HG03064 (cell line): ENCODE measurements around the gene PPP1R3G.

Experiments
- ATAC-seq: cut with Tn5 transposase; IDR thresholded peaks from one replicate; pipeline ENCODE4 v1.9.1; 2021; ENCODE audit warnings: low read depth; ENCODE audit not compliant: unreplicated experiment

The PPP1R3G gene

DNA sequence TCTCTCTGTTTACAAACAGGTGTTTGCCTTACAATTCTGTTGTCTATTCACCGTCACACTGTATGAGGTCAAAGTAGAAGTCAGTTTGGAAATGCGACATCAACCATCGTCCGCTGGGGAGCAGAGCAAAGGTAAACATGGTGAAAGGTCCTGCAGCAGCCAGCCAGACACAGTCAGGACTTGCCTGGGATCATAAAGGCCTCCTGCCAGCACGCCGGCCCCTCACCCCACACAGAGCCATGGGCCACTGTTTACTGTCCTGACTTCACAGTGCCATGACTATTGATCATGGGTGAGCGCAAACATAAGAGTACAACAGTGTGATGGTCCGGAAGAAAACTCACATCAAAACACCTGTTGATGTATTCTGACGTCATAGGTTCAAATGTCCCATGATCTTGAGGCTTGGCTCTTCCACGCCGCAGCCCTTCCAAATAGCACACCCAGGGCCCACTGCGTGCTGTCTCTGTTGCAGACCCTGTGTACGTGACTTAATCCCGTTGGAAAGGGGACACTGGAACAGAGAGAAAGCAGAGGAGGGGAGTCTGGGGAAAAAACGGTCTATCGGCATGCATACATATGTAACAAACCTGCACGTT lies 16.9 kb upstream of the PPP1R3G start:
- ATAC-seq = no peak

DNA sequence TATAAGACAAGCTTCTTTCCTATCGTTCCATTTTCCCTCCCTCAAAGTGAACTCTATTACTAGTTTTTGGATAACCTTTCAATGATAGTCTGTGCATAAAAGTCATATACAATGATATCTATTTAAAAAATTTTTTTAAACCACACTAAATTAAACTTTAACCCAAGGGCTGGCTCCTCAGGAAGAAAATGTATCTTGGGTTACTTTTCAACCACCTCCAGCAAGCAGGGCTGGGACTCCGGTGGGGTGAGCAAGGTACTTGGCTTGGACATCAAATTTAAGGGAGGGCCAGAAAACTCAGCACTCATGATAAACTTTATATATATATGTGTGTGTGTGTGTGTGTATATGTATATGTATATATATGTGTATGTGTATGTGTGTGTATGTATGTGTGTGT lies 13.9 kb upstream of the PPP1R3G start:
- ATAC-seq = no peak

DNA sequence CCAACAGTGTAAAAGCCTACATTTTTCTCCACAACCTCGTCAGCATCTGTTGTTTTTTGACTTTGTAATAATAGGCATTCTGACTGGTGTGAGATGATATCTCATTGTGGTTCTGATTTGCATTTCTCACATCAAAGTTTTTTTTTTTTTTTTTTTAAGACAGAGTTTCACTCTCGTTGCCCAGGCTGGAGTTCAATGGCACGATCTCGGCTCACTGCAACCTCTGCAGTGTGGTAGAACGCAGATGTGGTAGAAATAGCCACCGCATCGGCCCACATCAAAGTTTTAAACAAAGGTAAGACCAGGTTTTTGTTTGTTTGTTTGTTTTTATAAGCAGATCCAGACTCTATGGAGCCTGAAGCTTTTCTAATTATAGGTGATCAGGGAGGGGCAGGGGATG lies 12.7 kb upstream of the PPP1R3G start:
- ATAC-seq = no peak

DNA sequence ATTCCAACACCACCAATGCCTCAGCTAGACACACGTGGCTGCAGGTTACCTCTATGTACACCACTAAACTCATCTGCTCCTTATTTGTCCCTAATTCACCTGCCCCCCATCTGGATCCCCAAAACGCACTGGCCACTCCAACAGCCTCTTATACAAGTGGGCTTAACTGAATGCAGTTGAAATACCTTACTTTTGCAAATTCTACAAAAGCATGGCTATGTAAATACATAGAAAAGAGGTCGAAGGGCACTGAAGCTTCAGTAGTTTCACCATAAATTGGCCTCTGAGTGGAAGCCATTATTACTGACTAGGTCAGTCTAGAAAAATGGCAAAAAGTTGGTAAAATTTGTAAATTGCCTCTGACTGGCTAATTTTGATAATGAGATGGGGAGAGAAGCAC lies 11.1 kb upstream of the PPP1R3G start:
- no peak for ATAC-seq

DNA sequence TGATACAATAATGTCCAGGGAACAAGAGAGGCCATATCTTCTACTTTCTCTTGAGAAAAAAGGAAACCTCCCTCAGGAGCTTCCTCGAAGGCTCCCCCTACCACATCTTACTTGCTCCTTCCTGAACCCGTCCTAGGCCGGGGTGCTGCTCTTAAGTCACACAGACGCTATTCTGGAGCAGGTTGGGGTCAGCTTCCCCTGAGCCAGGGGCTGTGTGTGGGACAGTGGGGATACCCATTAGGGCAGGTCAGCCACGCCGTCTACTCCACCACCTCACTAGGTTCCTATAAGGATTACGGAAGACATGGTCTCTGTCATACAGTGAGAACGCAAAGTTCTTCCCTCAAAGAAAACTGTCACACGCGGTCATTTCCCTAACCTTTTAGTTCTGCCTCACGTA lies 8.2 kb upstream of the PPP1R3G start:
- no peak for ATAC-seq

DNA sequence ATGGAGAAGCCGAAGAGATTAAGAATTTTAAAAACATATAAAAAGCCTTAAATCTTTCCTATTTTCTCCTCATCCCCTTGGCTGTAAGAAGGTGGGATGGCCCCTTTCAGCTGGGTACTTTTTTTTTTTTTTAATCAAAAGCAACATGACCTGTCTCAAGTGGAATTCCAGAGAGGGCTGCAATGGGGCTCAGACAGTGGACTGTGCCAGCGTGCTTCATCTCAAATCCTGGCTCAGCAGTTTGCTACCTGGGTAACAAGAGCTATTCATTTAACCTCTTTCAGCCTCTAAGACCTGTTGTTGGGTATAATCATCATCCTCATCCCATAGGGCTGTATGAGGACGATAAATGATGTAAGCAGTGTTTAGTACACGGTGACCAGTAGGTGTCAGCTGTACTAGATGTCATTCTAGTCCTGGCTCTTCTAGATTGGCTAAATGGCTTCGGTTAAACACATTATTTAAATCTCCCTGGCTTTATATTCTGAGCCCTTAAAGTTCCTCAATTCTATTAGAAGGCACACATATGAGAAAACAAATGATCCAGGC lies 6.9 kb upstream of the PPP1R3G start:
- no peak for ATAC-seq

DNA sequence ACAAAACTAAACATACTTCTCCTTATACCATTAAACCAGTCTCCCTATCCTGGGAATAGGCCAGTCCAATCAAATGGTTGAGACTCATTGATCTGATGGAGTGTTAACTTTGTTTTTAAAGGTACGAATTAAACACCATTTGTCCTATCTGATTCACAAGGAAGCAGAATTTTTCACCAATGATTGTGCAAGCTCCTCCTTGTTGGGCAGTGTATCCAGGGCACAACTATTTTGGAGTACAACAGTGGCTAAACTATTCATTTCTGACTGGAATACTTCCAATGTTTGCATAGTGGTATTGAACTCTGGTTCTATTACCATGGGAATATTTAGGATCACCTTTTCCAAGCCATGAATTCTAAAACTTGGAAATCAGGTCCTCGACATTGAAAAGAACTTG lies 5.4 kb upstream of the PPP1R3G start:
- ATAC-seq = no peak

DNA sequence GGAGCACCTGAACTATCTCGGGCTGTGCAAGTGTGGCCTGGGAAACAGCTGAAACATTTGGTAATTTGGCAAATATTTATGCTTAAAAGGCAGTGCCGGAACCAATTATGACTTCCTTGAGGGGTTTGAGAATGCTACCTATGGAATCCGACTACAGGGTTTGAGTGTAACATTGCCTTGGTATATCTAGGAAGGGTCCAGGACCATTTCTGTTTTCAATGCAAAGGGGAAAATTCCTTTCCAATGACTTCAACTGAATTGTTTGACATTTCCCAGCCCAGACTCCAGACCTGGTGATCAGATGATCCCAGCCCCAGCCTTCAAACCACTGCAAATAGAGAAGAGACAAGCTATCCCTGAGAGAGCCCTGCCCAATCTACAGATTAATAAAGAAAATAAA lies 4.6 kb upstream of the PPP1R3G start:
- ATAC-seq = no peak

DNA sequence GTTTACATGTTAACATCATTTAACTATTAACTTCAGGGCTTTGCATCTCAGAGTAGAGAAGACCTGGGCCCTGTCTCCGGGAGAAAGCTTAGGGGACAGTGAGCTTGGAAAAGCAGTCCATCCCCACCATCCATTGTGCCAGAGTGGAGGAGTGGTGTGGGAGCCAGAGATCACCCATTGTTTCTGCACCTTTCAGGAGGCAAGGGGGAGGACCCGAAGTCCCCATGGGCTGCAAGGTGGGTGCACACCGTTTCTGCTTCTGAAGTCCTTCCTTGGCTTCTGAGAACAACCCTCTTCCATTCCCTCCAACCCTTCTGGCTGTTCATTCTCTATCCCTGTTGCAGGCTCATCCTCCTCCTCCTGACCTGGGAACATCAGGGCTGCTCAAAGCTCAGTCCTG lies 4.0 kb upstream of the PPP1R3G start:
- ATAC-seq = no peak

DNA sequence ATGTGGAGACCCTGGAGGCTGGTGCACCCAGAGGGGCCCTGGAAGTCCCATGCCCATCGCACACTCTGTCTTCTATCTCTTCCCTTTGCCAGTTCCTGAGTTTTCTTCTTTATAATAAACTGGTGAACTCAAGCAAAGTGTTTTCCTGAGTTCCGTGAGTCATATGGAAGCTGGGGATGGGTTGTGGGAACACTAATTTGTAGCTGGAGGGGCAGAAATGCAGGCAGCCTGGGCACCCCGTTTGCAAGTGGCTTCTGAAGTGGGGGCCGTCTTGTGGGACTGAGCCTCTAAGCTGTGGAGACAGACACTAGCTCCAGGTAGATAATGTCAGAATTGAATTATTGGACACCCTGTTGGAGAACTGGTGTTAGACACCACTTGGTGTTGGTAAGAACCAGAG lies 3.2 kb upstream of the PPP1R3G start:
- ATAC-seq = no peak

DNA sequence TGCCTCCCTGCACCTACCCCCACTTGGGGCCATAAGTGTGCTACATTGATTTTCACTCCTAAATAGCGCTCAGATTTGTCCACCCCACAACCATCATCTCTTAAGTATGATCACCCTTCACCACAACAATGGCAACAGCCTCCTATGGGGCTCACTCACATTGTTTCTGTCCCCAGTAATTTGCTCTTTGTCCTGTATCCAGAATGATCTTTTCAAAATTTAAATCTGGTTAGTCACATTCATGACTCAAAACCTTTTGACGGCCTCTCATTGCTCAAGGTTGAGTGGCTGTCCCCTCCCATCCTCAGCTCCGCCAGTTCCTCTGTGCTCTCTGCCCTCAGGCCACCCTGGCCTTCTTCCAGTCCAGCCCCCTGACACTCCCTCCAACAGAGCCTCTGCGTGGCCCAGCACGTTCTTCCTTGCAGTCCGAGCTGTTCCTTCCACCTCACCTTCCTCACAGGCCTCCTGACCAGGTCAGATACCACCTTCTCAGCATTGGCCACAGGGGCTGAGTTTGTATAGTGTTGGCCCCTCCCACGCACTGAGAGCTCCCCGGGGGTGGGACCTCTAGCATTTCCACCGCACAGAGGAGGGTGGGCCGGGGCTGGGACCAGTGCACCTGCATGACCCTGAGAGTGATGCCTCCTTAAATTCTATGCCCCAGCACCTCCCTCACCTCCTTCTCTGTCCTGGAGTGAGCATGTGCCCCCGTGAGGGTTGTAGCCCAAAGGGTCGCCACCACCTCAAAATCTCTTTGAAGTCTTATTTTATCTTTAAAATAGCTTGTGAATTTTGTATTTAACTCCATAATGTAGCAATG lies 2.4 kb upstream of the PPP1R3G start:
- no peak for ATAC-seq

DNA sequence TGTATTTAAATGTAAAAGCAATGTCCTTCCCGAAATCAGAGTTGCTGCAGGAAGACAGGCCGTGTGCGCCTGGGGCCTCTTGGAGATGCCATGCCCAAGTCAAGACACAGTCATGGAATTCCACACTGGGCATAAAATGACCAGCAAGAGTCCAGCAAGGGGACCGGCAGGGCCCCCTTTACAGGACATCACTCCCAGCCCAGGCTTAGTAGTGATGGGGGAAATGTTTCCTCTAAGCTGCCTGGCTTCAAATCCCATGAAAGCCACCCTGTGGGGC lies 1.9 kb upstream of the PPP1R3G start:
- ATAC-seq = no peak

DNA sequence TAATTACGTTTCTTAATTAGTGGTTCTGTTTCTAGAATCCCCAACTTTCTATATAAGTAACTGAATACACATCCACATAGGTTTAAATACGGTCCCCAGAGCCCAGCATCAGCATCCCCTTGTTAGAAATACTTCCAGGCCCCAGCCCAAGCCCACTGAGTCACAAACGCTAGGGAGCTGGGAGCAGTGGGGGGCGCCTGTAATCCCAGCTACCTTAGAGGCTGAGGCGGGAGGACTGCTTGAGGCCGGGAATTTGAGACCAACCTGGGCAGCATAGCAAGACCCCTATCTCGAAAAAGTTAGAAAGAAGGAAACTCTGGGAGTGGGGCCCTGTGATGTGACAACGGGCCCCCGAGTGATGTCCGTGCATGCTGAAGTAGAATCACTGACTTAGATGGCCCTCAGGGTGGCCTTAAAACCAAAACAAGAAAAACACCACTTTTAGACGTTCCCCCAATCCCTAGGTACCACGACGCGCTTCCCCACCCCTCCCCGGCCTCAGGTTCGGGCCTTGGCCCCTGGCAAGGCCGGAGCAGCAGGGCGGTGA lies 1.3 kb upstream of the PPP1R3G start:
- peak; percentile 18 for ATAC-seq

DNA sequence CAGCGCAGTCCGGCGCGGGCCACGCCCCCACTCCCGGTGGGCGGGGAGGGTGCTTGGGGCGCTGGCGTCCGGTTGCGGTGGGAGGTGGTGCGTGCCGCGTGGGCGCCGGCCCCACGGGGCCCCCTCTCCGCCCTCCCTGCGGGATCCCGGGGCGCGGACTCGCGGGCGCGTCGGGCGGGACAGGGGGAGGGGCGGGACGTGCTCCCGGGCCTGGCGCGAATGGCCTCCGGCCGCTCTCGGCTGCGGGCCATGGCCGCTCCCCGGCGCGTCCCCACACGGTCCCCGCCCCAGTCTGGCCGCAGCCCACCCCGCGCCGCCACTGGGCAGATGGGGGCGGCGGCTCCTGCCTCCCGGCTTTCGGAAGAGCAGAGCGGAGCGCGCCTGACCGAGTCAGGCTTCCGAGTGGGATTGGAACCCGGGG lies 771 bp upstream of the PPP1R3G start:
- ATAC-seq = peak; percentile 36

DNA sequence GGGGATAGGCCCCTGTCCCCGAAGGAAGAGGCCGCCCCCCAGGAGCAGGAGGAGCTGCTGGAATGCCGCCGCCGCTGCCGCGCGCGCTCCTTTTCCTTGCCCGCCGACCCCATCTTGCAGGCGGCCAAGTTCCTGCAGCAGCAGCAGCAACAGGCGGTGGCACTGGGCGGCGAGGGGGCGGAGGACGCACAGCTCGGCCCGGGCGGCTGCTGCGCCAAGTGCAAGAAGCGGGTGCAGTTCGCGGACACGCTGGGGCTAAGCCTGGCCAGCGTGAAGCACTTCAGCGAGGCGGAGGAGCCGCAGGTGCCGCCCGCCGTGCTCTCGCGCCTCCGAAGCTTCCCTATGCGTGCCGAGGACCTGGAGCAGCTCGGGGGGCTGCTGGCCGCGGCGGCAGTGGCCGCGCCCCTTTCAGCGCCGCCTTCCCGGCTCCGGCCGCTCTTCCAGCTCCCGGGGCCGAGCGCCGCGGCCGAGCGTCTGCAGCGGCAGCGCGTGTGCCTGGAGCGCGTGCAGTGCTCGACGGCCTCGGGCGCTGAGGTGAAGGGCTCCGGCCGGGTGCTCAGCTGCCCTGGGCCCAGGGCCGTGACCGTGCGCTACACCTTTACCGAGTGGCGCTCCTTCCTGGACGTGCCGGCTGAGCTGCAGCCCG lies 630 bp downstream of the PPP1R3G start:
- peak; percentile 26 for ATAC-seq

DNA sequence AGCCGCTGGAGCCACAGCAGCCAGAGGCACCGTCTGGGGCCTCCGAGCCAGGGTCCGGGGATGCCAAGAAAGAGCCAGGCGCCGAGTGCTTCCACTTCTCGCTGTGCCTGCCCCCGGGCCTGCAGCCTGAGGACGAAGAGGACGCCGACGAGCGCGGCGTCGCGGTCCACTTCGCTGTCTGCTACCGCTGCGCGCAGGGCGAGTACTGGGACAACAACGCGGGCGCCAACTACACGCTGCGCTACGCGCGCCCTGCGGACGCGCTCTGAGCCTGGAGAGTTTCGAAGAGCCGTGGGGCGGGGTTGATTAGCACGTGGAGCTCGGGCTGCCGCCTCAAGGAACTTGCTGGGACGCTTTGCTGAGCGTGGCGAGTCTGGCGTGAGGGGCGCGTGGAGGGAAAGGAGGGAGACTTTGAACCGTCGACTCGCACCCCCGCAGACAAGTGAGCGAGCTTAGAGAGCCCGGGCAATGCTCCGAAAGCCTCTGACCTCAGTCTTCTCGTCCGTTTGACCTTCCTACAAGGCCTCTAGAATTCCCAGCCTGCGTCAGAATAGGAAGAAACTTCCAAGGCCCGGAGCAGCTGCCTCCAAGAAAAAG lies 1.3 kb downstream of the PPP1R3G start:
- no peak for ATAC-seq

DNA sequence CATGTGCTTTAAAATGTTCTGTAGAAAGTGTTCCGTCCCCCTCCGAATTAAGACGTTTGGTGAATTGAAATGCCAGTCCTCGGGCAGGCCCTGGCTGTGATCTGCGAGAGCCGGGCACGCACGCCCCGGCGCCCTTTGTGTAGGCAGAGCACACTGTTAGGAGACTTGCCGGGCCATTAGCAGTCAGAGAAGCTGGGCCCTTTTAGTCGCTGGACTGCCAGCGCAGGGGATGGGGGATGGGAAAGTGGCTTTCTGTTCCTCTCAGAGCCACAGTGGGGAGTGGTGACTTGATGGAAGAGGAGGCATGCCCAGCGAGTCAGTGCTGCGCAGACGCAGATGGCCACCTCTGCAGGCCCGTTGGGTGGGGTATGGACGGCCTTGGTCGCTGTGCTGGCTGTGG lies 2.2 kb downstream of the PPP1R3G start:
- no peak for ATAC-seq

DNA sequence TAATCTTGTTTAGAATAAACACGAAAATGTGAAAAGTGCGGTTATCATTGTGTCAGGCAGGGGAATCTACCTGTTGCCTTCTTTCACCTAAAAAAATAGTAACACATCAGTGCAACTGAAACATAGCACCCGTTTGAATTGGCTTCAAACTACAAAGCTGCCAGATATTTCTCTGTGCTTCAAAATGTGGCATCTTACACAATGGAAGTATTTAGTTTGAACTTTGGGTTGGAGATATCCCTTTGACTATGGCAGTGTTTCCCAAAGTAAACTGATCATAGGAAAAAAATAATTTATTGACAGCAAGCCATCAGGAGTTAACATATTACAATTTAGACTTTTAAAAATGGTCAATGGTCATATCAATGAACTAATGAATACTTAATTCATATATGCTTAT lies 3.6 kb downstream of the PPP1R3G start:
- ATAC-seq = no peak

DNA sequence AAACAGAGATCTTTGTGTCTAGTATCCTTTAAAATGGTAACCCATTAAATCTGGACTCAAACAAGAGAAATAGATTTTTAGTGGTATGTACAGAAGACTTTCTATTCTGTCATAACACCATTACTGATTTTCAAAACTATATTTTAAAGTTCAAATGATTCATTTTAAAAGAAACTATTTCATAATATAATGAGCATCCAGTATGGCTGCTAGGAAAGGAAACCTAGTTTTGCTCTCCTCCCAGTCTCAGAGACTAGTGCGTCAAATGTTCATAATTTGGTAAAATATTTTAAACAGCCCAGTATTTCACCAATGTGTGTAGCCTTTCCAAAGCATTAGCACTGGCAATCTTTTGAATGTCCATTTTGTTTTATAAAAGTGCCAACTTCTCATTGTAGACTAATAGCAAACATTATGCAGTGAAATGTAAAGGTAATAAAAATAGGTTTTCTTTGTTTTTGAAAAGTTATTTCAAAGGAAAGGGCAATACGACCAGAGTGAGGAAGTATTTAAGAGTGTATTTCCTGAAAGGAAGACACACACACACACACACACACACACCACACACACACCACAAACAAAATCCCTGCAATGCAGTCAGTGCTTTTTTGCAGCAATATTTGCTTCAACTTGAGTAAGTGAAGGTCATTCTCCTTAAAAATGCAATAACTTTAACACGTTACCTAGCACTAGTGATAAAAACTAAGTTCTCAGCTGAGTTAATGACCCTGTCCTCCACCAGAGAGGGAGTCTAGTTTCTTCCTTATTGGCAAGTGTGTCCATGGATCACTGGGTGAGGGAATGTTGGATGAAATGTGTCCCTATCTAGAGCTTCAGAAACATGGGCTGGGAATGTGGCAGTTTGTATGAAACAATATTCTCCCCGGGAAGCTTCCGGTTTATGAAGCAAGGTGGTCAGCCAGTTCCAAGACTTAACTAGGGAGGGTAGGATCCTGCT lies 4.6 kb downstream of the PPP1R3G start:
- no peak for ATAC-seq

DNA sequence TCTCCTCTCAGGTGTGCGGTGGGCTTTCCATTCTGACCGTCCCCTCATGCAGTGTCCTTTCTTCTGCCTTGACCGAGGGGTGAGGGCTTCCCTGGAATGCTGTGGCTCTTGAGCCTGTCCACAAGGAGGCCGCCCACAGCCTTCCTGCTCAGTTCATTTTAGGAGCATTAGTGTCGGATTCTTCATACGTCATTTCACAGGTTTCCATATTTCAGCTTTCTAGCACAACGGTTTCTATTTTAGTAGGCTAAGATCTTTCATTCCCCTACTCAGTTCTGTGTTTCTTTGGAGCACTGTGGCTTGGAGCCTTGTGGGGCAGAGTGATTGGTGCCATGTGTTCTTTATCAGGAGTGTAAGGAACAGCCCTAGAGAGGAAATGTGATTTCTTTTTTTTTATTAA lies 5.5 kb downstream of the PPP1R3G start:
- no peak for ATAC-seq
